Mammary epithelial cell (primary cell): ENCODE measurements around the gene KAZN.

ENCODE experiments used
- EZH2 ChIP-seq: IDR thresholded peaks from 2 replicates; pipeline ENCODE4 v1.6.1; 2012; ENCODE audit warnings: low read length, inconsistent platforms, borderline replicate concordance
- TF ChIP-seq, protein P1 (sequence below), 2 donors: IDR thresholded peaks in 1 of 2; conservative IDR thresholded peaks in 1 of 2; 2 replicates each; pipeline ENCODE4 v1.5.1; 2011 to 2012; ENCODE audit warnings: inconsistent platforms in 2 of 2, low read length in 2 of 2, mild to moderate bottlenecking in 2 of 2, control low read depth in 1 of 2, low read depth in 1 of 2; ENCODE audit not compliant: insufficient read depth in 1 of 2; ENCODE audit errors: extremely low read depth in 1 of 2

DNA sequence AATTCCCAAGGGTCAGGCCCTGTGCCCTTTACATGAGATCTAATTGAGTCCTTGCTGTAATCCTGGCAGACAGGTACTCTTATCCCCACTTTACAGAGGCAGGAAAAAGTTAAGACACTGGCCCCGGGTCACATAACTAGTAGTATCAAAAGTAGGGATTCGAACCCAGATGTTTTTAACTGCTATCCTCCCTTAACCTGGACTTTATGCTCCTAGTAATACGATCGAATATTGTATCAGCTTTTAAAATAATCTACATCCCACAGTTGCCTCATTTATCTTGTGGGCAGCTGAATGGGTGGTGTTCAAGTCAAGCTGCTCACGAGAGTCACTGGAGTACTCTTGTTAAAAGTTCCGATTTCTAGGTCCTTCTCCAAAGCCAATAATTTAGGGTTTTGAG lies 529.6 kb downstream of the KAZN start:
- TF ChIP-seq, protein P1, sequence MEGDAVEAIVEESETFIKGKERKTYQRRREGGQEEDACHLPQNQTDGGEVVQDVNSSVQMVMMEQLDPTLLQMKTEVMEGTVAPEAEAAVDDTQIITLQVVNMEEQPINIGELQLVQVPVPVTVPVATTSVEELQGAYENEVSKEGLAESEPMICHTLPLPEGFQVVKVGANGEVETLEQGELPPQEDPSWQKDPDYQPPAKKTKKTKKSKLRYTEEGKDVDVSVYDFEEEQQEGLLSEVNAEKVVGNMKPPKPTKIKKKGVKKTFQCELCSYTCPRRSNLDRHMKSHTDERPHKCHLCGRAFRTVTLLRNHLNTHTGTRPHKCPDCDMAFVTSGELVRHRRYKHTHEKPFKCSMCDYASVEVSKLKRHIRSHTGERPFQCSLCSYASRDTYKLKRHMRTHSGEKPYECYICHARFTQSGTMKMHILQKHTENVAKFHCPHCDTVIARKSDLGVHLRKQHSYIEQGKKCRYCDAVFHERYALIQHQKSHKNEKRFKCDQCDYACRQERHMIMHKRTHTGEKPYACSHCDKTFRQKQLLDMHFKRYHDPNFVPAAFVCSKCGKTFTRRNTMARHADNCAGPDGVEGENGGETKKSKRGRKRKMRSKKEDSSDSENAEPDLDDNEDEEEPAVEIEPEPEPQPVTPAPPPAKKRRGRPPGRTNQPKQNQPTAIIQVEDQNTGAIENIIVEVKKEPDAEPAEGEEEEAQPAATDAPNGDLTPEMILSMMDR (conservative IDR thresholded peaks at IDR 0.05 in 1 of 2, IDR thresholded peaks at IDR 0.05 in 1 of 2; ENCODE audit: extremely low read depth in 1 of 2, insufficient read depth in 1 of 2, low read depth in 1 of 2, low read length in 2 of 2): no peak
- no peak for TF ChIP-seq EZH2
